Muscle of leg (tissue), 11 donors: ENCODE results near the gene H2AZ1. TPM values are rescaled to one million over a fixed set of nuclear protein-coding genes. Genes with fewer than 3 reads are reported as not detected.

Source experiments
- DNase-seq: peaks from one replicate; pipeline ENCODE4 v3.0.0; 2013
- H3K27ac ChIP-seq: one replicate; pipeline ENCODE4 v1.5.1; 2013; ENCODE audit warnings: mild to moderate bottlenecking, low read length, control low read depth
- H3K27me3 ChIP-seq: one replicate; pipeline ENCODE4 v1.6.1; 2013; ENCODE audit warnings: low read length; ENCODE audit not compliant: control insufficient read depth, insufficient read depth
- H3K36me3 ChIP-seq: one replicate; pipeline ENCODE4 v1.6.1; 2013; ENCODE audit warnings: low read length; ENCODE audit not compliant: control insufficient read depth, insufficient read depth
- H3K4me1 ChIP-seq: one replicate; pipeline ENCODE4 v1.6.1; 2013; ENCODE audit warnings: low read length; ENCODE audit not compliant: control insufficient read depth, insufficient read depth
- H3K4me3 ChIP-seq: one replicate; pipeline ENCODE4 v1.5.1; 2013; ENCODE audit warnings: low read length, control low read depth
- H3K9me3 ChIP-seq: replicated peaks from 2 replicates; pipeline ENCODE4 v1.6.1; 2013; ENCODE audit warnings: low read depth, low read length; ENCODE audit not compliant: control insufficient read depth
- WGBS: methylation state at CpG from one replicate; pipeline ENCODE4 v1.1.5; 2013; ENCODE audit warnings: missing lambda C conversion rate; ENCODE audit not compliant: insufficient coverage; 5-methylcytosine and 5-hydroxymethylcytosine counted together
- polyA plus RNA-seq, 8 donors: library from polyadenylated mRNA; unstranded; fragments of 120-200 nt; gene quantifications; one replicate each; pipeline versions ENCODE4 v1.2.1 to v1.2.3, GENCODE V29; 2013; ENCODE audit warnings: inconsistent platforms in 1 of 8, low replicate concordance in 1 of 8; ENCODE audit not compliant: insufficient read length in 8 of 8, insufficient read depth in 1 of 8
- total RNA-seq: library from RNA; stranded (reverse); fragments of 120-200 nt; gene quantifications from one replicate; pipeline ENCODE4 v1.2.4, GENCODE V29; 2013

Gene H2AZ1
- total and polyA plus RNA-seq, 9 donors: 168 to 276 (median 222) TPM

GRCh38 chr4:99917575-99917974 lies 32.5 kb downstream of the H2AZ1 start:
- Histone ChIP-seq H3K36me3 (peaks cover 18% of the 10 kb centered on the region), H3K27me3 (no peaks in the 10 kb centered on the region), H3K9me3 (peaks cover 5% of the 10 kb centered on the region), H3K4me1 (no peaks in the 10 kb centered on the region), H3K27ac (no peak overlapping the region), H3K4me3 (no peak overlapping the region)
- DNase-seq: no peak
- no CpG with 5 or more reads among the region's 3 CpGs for WGBS

GRCh38 chr4:99915449-99915848 lies 34.6 kb downstream of the H2AZ1 start:
- Histone ChIP-seq H3K9me3 (peaks cover 5% of the 10 kb centered on the region), H3K4me1 (no peaks in the 10 kb centered on the region), H3K4me3 (no peak overlapping the region), H3K36me3 (peaks cover 18% of the 10 kb centered on the region), H3K27ac (no peak overlapping the region), H3K27me3 (no peaks in the 10 kb centered on the region)
- no CpG with 5 or more reads among the region's 2 CpGs for WGBS
- no peak for DNase-seq

Other genes starting within 250 kb of the H2AZ1 start
- gene DAPP1, start 133.4 kb downstream of the H2AZ1 start, total RNA-seq: 1.9 TPM
- gene DAPP1, start 133.4 kb downstream of the H2AZ1 start, polyA plus RNA-seq: 1 to 10 TPM in 7 of 8 donors, under 1 TPM in 1; 1.00 to 3.7 (median 1.5) TPM
- gene LAMTOR3, start 55.8 kb downstream of the H2AZ1 start, total RNA-seq: 29.6 TPM
- 10 to 100 TPM; 30.9 to 40.1 (median 33.6) TPM for gene LAMTOR3, start 55.8 kb downstream of the H2AZ1 start, polyA plus RNA-seq
- 18.9 TPM for gene DNAJB14, start 3.7 kb downstream of the H2AZ1 start, total RNA-seq
- gene DNAJB14, start 3.7 kb downstream of the H2AZ1 start, polyA plus RNA-seq: 10 to 100 TPM; 13.4 to 23.3 (median 18.7) TPM
- gene DDIT4L, start 240.2 kb upstream of the H2AZ1 start, total RNA-seq: 30.0 TPM
- gene DDIT4L, start 240.2 kb upstream of the H2AZ1 start, polyA plus RNA-seq: 10 to 100 TPM in 5 of 8 donors, 1 to 10 TPM in 3; 6.5 to 35.9 (median 11.2) TPM